Measurements from ENCODE around the gene ZFYVE28. TPM values are rescaled to one million over a fixed set of nuclear protein-coding genes. Genes with fewer than 3 reads are reported as not detected.

Gene ZFYVE28
- polyA plus RNA-seq, 1 donor from 2014 or later = 1.0 TPM

GRCh38 chr4:2257361-2258081, 160.9 kb downstream of the ZFYVE28 start:
- no peaks in the 10 kb centered on the region for H3K27me3 Mint-ChIP-seq
- peak overlapping the region in 2 of 3 donors; percentile 80 for H3K27ac Mint-ChIP-seq
- no peaks in the 10 kb centered on the region for H3K9me3 Mint-ChIP-seq
- peak overlapping the region in 2 of 4 donors; percentile 54 to 65 for H3K4me3 Mint-ChIP-seq
- H3K4me1 Mint-ChIP-seq = peaks cover 4 to 19% (median 7%) of the 10 kb centered on the region in 3 donors
- peaks cover 2% of the 10 kb centered on the region for H3K36me3 Mint-ChIP-seq

GRCh38 chr4:2256781-2257191, 161.7 kb downstream of the ZFYVE28 start:
- H3K36me3 Mint-ChIP-seq = peaks cover 2% of the 10 kb centered on the region
- H3K27ac Mint-ChIP-seq = peak overlapping the region; percentile 69 to 80 (median 80)
- peak overlapping the region in 3 of 4 donors; percentile 16 to 81 (median 65) for H3K4me3 Mint-ChIP-seq
- H3K9me3 Mint-ChIP-seq = no peaks in the 10 kb centered on the region
- peaks cover 4 to 19% (median 7%) of the 10 kb centered on the region in 3 donors for H3K4me1 Mint-ChIP-seq
- H3K27me3 Mint-ChIP-seq = no peaks in the 10 kb centered on the region

GRCh38 chr4:2256156-2256731, 162.2 kb downstream of the ZFYVE28 start:
- no peaks in the 10 kb centered on the region for H3K9me3 Mint-ChIP-seq
- no peak overlapping the region for H3K4me3 Mint-ChIP-seq
- H3K27ac Mint-ChIP-seq = peak overlapping the region in 1 of 3 donors; percentile 69
- no peaks in the 10 kb centered on the region for H3K27me3 Mint-ChIP-seq
- H3K36me3 Mint-ChIP-seq = peaks cover 2% of the 10 kb centered on the region
- peaks cover 4 to 19% (median 7%) of the 10 kb centered on the region in 3 donors for H3K4me1 Mint-ChIP-seq

GRCh38 chr4:2255501-2256155, 162.8 kb downstream of the ZFYVE28 start:
- Mint-ChIP-seq H3K27me3 (no peaks in the 10 kb centered on the region), H3K4me1 (peaks cover 4 to 19% (median 7%) of the 10 kb centered on the region in 3 donors), H3K4me3 (peak overlapping the region in 1 of 4 donors; percentile 48), H3K27ac (no peak overlapping the region), H3K36me3 (peaks cover 2% of the 10 kb centered on the region), H3K9me3 (no peaks in the 10 kb centered on the region)

- Mint-ChIP-seq H3K36me3 (peaks cover 2% of the 10 kb centered on the region), H3K27me3 (no peaks in the 10 kb centered on the region), H3K4me1 (peaks cover 4 to 16% (median 7%) of the 10 kb centered on the region in 3 donors), H3K27ac (peak overlapping the region in 2 of 3 donors; percentile 32 to 83), H3K9me3 (no peaks in the 10 kb centered on the region), H3K4me3 (peak overlapping the region in 2 of 4 donors; percentile 48 to 76)
Observed at GRCh38 chr4:2254665-2255500, 163.6 kb downstream of the ZFYVE28 start.

- H3K4me3 Mint-ChIP-seq = peak overlapping the region in 1 of 4 donors; percentile 8
- H3K4me1 Mint-ChIP-seq = peaks cover 4 to 14% (median 7%) of the 10 kb centered on the region in 3 donors
- H3K9me3 Mint-ChIP-seq = no peaks in the 10 kb centered on the region
- peaks cover 2% of the 10 kb centered on the region for H3K36me3 Mint-ChIP-seq
- H3K27me3 Mint-ChIP-seq = no peaks in the 10 kb centered on the region
- peak overlapping the region in 2 of 3 donors; percentile 49 to 86 for H3K27ac Mint-ChIP-seq
Observed at GRCh38 chr4:2253160-2254084, 165.0 kb downstream of the ZFYVE28 start.

GRCh38 chr4:2252530-2253091, 165.8 kb downstream of the ZFYVE28 start:
- H3K27ac Mint-ChIP-seq = peak overlapping the region in 2 of 3 donors; percentile 49 to 86
- H3K36me3 Mint-ChIP-seq = peaks cover 2% of the 10 kb centered on the region
- no peaks in the 10 kb centered on the region for H3K27me3 Mint-ChIP-seq
- H3K9me3 Mint-ChIP-seq = no peaks in the 10 kb centered on the region
- peaks cover 4 to 10% (median 7%) of the 10 kb centered on the region in 3 donors for H3K4me1 Mint-ChIP-seq
- no peak overlapping the region for H3K4me3 Mint-ChIP-seq

- Mint-ChIP-seq H3K27me3 (no peaks in the 10 kb centered on the region), H3K9me3 (no peaks in the 10 kb centered on the region), H3K27ac (peak overlapping the region in 1 of 3 donors; percentile 82), H3K36me3 (peaks cover 2% of the 10 kb centered on the region), H3K4me1 (peaks cover 3 to 5% (median 5%) of the 10 kb centered on the region in 3 donors), H3K4me3 (no peak overlapping the region)
Observed at GRCh38 chr4:2251795-2252529, 166.5 kb downstream of the ZFYVE28 start.

GRCh38 chr4:2251073-2251794, 167.2 kb downstream of the ZFYVE28 start:
- H3K36me3 Mint-ChIP-seq = peaks cover 2% of the 10 kb centered on the region
- H3K4me1 Mint-ChIP-seq = peaks cover 0 to 2% (median 1%) of the 10 kb centered on the region in 3 donors
- H3K27me3 Mint-ChIP-seq = no peaks in the 10 kb centered on the region
- H3K9me3 Mint-ChIP-seq = no peaks in the 10 kb centered on the region
- H3K27ac Mint-ChIP-seq = peak overlapping the region in 1 of 3 donors; percentile 82
- no peak overlapping the region for H3K4me3 Mint-ChIP-seq

GRCh38 chr4:2250357-2251072, 167.9 kb downstream of the ZFYVE28 start:
- Mint-ChIP-seq H3K36me3 (peaks cover 2% of the 10 kb centered on the region), H3K27ac (no peak overlapping the region), H3K27me3 (no peaks in the 10 kb centered on the region), H3K4me1 (peaks cover 0 to 2% (median 1%) of the 10 kb centered on the region in 3 donors), H3K4me3 (no peak overlapping the region), H3K9me3 (no peaks in the 10 kb centered on the region)

GRCh38 chr4:2249526-2250356, 168.7 kb downstream of the ZFYVE28 start:
- H3K9me3 Mint-ChIP-seq = no peaks in the 10 kb centered on the region
- no peaks in the 10 kb centered on the region for H3K36me3 Mint-ChIP-seq
- no peak overlapping the region for H3K27ac Mint-ChIP-seq
- no peak overlapping the region for H3K4me3 Mint-ChIP-seq
- H3K27me3 Mint-ChIP-seq = no peaks in the 10 kb centered on the region
- H3K4me1 Mint-ChIP-seq = peaks cover 0 to 1% (median 0%) of the 10 kb centered on the region in 3 donors
